ENCODE data around the gene SIRT5. TPM values are rescaled to one million over a fixed set of nuclear protein-coding genes. Genes with fewer than 3 reads are reported as not detected.
A peak's percentile ranks its signal among the peaks of the same experiment; 100 is the strongest.

Gene SIRT5
- total and polyA plus RNA-seq, 2 experiments from 2014 or later, result 16.3 to 21.7 TPM

DNA sequence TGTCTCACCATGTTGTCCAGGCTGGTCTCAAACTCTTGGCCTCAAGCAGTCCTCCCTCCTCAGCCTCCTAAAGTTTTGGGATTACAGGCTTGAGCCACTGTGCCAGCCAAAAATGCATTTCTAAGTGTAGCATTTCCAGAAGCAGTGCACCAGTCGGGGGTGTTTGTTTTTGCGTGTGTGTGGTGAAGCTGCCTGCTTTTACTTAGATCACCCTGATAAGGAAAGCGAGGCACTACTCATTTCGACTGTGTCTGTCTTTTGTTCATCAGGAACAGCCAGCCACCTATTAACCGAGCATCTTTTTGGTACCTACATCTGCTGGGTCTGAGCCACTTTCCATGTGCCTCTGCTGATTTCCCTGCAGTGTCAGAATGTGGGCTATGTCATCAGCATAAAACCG, 18.7 kb downstream of the SIRT5 start:
- Histone ChIP-seq H3K27me3 (no peaks in the 10 kb centered on the region), H3K36me3 (peaks cover 47% of the 10 kb centered on the region), H3K27ac (no peak overlapping the region), H3K4me3 (no peak overlapping the region), H3K4me1 (ENCODE audit: low read depth) (no peaks in the 10 kb centered on the region), H3K9me3 (ENCODE audit: low read depth) (no peaks in the 10 kb centered on the region)
- no peak for DNase-seq (ENCODE audit: low read depth in 1 of 2, low spot score in 1 of 2)
- TF ChIP-seq, protein P1, sequence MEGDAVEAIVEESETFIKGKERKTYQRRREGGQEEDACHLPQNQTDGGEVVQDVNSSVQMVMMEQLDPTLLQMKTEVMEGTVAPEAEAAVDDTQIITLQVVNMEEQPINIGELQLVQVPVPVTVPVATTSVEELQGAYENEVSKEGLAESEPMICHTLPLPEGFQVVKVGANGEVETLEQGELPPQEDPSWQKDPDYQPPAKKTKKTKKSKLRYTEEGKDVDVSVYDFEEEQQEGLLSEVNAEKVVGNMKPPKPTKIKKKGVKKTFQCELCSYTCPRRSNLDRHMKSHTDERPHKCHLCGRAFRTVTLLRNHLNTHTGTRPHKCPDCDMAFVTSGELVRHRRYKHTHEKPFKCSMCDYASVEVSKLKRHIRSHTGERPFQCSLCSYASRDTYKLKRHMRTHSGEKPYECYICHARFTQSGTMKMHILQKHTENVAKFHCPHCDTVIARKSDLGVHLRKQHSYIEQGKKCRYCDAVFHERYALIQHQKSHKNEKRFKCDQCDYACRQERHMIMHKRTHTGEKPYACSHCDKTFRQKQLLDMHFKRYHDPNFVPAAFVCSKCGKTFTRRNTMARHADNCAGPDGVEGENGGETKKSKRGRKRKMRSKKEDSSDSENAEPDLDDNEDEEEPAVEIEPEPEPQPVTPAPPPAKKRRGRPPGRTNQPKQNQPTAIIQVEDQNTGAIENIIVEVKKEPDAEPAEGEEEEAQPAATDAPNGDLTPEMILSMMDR (IDR thresholded peaks at IDR 0.05; ENCODE audit: low read depth, low read length), result no peak

DNA sequence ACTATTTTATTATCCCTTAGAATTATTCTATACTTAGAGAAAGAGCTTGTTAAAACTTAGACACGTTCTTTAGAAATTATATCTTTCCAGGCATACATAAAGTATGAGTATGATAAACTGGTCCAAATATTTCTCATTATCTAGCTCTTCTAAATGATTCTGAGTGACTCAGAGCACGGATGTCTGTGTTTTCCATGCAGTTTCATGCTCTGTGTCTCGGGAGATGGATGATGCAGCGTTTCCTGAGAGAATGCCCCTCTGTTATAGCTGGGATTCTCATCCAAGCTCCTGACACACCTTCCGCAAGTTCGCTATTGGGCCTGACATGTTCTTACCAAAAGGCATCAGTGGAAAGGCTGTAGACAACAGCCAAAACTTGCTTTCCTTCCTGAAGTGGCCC, 19.3 kb downstream of the SIRT5 start:
- DNase-seq (ENCODE audit: low read depth in 1 of 2, low spot score in 1 of 2), result peak in 1 of 2 donors; percentile 43
- H3K9me3 ChIP-seq (ENCODE audit: low read depth), result no peaks in the 10 kb centered on the region
- H3K27me3 ChIP-seq, result no peaks in the 10 kb centered on the region
- no peaks in the 10 kb centered on the region for H3K4me1 ChIP-seq (ENCODE audit: low read depth)
- TF ChIP-seq, protein P1 (IDR thresholded peaks at IDR 0.05; ENCODE audit: low read depth, low read length), result no peak
- H3K36me3 ChIP-seq, result peaks cover 42% of the 10 kb centered on the region
- H3K27ac ChIP-seq, result no peak overlapping the region
- no peak overlapping the region for H3K4me3 ChIP-seq

DNA sequence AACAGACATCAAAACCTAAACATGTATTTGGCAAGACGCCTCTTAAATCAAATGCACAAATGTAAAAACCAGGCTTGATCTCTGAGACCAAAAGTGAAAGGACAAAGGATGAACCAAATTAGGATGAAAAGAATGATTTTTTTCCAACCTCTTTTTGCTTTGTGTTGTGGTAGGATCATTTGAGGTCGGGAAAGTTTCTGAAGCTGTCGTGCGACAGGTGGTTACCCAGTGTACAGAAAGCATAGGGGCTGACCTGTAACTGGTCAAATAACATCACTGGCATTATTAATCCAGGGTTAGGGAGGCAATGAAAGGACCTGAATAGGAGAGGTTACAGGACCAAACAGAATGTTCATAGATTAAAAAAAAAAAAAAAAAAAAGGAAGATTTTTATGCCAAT, 22.7 kb downstream of the SIRT5 start:
- H3K27me3 ChIP-seq, result no peaks in the 10 kb centered on the region
- no peaks in the 10 kb centered on the region for H3K4me1 ChIP-seq (ENCODE audit: low read depth)
- H3K27ac ChIP-seq, result no peak overlapping the region

DNA sequence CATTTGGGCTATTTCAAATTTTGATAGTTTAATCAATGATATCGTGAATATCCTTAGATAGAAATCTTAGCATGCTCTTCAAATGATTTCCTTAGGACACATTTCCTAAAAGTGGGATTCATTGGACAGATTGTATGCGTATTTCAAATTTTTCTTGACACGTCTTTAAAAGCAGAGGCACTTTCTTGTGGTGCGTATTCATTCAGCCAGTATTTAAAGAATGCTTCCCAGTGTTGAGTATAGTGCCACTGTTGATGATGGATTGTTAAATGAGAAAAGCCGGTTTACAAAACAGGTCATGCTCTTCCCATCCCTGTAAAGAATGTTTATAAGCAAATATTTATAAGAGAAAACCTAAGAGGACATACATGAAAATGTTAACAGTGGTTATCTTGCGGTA, 25.6 kb downstream of the SIRT5 start:
- H3K4me1 ChIP-seq (ENCODE audit: low read depth), result no peaks in the 10 kb centered on the region
- H3K36me3 ChIP-seq, result peaks cover 49% of the 10 kb centered on the region
- no peaks in the 10 kb centered on the region for H3K9me3 ChIP-seq (ENCODE audit: low read depth)
- H3K27me3 ChIP-seq, result no peaks in the 10 kb centered on the region
- no peak overlapping the region for H3K4me3 ChIP-seq
- no peak for DNase-seq (ENCODE audit: low read depth in 1 of 2, low spot score in 1 of 2)
- no peak overlapping the region for H3K27ac ChIP-seq
- TF ChIP-seq, protein P1 (IDR thresholded peaks at IDR 0.05; ENCODE audit: low read depth, low read length), result no peak

More for the DNA sequence above, 22.7 kb downstream of the SIRT5 start:
- H3K4me3 ChIP-seq, result no peak overlapping the region
- DNase-seq (ENCODE audit: low read depth in 1 of 2, low spot score in 1 of 2), result no peak
- peaks cover 49% of the 10 kb centered on the region for H3K36me3 ChIP-seq
- no peaks in the 10 kb centered on the region for H3K9me3 ChIP-seq (ENCODE audit: low read depth)
- TF ChIP-seq, protein P1 (IDR thresholded peaks at IDR 0.05; ENCODE audit: low read depth, low read length), result no peak

DNA sequence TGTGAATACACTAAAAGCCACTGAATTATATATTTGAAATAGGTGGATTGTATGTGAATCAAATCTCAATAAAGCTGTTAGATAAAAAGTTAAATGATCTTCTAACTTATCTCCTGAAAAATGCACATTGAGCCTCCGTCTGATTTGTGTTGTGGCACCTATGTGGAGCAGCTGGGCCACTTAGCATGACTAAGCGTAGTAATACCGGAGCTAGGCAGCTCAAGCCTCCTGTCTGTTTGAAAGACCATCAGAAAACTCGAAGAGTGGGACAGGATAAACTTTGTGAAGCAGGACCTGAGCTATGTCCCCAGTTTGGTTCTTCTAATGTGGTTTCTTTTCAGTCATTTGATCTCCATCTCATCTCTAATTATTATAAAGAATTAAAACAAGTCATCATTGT, 29.7 kb downstream of the SIRT5 start:
- TF ChIP-seq, protein P1 (IDR thresholded peaks at IDR 0.05; ENCODE audit: low read depth, low read length), result no peak
- no peaks in the 10 kb centered on the region for H3K9me3 ChIP-seq (ENCODE audit: low read depth)
- H3K36me3 ChIP-seq, result peaks cover 31% of the 10 kb centered on the region
- no peak overlapping the region for H3K27ac ChIP-seq
- H3K4me3 ChIP-seq, result no peak overlapping the region
- no peaks in the 10 kb centered on the region for H3K4me1 ChIP-seq (ENCODE audit: low read depth)
- DNase-seq (ENCODE audit: low read depth in 1 of 2, low spot score in 1 of 2), result no peak
- no peaks in the 10 kb centered on the region for H3K27me3 ChIP-seq

All from cardiac muscle cell (in vitro differentiated cells and primary cell).